ENCODE data around the gene PDRG1.

Gene PDRG1

DNA sequence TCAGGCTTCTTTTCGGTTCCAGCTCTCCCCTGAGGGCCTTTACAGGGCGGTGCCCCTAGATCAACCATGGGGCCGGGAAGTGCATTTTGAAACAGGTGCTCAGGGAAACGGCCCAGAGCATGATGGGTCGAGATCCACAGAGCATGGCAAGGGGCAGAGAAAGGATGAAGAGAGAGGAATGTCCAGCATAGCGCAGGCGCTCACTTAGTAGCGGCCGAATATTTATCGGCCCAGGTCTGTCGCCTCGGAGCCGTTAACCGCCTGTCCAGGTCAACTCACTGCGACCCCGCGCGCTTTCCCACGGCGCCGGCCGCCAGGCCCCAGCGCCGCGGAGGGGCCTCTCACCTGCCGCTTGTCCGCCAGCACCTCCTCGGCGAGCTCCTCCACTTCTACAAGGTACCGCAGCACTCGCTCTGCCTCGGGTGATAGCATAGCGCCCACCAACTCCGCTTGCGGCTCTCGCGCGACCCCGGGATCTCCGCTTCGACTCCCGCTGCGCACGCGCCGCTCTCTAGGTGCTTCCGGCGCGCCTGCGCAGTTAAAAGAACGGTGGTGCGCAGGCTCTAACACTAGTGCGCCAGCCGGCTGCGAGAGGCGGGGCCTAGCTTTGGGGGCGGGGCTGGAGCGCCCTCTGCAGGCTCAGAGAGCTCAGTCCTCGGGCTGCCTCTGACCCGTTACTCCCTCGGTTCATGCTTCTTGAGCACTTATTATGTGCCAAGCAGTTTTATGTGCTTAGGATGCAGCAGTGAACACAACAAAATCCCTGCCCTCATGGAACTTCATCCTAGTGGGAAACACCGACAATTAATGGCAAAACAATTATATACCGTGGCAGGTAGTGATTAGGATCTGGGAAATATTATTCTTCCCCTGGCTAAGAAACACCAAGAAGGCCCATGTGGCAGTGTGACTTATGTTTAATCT lies at the start of gene PDRG1:
Gene PDRG1 (minus strand): TSS at position 517 of the 924 bp plus-strand sequence. CDS start 85 bp downstream, at position 432.
- DNase-seq (ENCODE audit: low read depth in 1 of 2, low spot score in 1 of 2), result peak; percentile 95 to 96

DNA sequence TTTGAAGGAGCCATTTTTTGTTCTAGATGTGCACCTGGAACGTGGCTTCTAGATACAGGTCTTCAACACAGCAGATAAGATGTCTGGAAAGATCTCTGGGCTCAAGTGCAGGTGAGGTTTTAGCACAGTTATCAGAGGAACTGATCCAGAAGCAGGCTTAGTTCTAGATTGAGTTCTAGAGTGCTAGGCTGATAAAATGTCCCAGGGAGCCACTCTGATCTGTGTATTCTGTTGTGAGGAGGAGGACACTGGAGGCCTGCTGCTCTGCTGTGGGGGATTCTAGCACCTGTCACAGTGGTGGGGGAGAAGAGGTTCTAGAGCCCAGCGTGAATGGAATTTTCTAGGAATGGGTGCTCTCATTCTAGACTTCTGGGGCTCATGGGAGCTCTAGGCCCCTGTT lies 46.4 kb upstream of the PDRG1 start:
- no peak for DNase-seq (ENCODE audit: low read depth in 1 of 2, low spot score in 1 of 2)

DNA sequence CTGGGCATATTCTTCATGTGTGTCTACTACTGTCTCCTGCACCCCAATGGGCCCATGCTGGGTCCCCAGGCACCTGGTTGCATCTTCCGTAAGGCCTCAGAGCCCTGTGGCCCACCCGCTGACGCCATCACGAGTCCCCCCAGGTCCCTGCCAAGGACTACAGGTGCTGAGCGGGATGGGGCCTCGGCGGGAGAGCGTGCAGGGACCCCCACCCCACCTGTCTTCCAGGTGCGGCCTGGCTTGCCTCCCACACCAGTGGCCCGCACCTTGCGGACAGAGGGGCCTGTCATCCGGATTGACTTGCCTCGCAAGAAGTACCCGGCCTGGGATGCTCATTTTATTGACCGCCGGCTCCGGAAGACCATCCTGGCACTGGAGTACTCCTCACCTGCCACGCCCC lies 45.1 kb upstream of the PDRG1 start:
- DNase-seq (ENCODE audit: low read depth in 1 of 2, low spot score in 1 of 2), result no peak

DNA sequence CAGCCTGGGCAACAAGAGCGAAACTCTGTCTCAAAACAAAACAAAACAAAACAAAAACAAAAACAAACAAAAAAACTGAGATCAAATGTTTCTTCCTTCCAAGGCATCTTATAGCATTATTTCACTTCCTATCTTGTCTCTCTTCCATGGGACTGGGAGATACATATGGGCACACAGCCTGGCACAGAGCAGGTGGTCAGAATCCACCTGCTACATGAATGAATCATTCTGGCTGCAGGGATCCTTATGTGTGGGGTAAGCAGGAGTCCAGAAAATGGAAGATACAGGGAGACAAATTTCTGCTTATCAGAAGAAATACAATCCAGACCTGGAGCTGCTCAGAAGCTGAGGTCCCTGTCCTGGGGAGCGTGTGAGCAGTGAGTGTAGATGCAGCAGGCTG lies 40.2 kb upstream of the PDRG1 start:
- DNase-seq (ENCODE audit: low read depth in 1 of 2, low spot score in 1 of 2), result no peak

DNA sequence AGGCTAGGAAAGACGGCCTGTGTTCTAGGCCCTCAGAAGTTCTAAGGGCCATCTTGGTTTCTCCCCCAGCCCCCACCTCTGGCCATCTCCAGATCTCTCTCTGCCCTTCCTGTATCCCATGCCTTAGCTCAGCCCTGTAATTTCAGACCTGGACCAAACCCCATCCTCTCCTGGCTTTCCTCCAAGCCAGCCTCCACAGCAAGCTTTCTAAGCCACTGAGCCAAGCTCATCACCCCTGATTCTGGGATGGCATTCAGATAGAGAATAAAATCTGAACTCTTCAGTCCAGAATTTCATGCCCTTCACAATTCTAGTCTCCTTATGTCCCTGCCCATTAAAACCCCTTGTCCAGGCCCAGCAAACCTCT lies 39.5 kb upstream of the PDRG1 start:
- DNase-seq (ENCODE audit: low read depth in 1 of 2, low spot score in 1 of 2), result no peak

- no peak for DNase-seq (ENCODE audit: low read depth in 1 of 2, low spot score in 1 of 2)
Observed at GRCh38 chr20:31990641-31991338, 38.9 kb upstream of the PDRG1 start.

DNA sequence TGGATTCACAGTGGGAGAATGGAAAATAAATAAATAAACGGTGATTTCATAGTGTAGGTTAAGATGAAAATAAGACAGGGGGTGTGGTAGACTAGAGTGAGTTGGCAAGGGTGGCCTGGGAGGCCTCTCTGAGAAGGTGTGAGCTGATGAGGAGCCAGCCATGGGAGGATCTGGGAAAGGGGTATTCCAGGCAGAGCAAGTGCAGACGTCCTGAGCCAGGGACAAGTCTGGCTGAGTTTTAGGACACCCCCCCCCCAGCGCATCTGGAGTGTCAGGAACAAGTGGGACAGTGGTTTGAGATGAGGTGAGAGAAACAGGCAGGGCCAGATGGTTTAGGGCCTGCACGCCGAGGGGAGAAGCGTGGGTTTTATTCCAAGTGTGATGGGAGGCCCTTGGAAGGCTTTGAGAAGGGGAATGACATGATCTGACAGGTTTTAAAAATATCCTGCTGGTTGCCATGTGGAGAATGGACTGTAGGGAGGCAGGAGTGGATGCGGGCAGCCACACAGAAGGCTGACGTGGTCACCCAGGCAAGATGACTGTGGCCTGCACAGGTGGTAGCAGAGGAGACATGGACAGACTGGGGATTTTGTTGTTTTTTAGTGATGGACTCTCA lies 37.3 kb upstream of the PDRG1 start:
- no peak for DNase-seq (ENCODE audit: low read depth in 1 of 2, low spot score in 1 of 2)

DNA sequence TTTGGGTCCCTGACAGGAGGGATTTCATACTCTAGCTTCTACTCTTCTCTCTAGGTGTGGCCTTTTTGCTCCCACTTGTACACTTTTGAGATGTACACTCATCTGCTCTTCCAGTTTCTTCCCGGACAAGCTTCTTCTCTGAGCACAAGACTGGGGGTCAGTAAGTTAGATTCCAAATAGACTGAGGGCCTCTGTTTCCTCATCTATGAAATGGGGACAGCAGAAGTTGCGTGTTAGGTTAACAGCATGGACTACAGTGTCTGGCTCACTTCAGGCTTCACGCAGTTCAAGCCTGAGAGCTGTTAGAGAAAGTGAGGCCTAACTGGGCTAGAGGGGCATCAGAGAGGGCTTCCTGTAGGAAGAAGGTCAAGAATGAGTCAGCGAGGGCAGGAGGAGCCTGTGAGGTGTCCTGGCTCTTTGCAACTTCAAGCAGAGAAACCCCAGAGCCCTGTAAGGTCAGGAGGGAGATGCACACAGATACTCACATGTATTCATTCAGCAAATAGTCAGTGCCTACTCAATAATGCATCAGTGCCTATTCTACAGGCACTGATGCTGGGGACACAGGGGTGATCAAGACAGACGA lies 36.7 kb upstream of the PDRG1 start:
- DNase-seq (ENCODE audit: low read depth in 1 of 2, low spot score in 1 of 2), result no peak

DNA sequence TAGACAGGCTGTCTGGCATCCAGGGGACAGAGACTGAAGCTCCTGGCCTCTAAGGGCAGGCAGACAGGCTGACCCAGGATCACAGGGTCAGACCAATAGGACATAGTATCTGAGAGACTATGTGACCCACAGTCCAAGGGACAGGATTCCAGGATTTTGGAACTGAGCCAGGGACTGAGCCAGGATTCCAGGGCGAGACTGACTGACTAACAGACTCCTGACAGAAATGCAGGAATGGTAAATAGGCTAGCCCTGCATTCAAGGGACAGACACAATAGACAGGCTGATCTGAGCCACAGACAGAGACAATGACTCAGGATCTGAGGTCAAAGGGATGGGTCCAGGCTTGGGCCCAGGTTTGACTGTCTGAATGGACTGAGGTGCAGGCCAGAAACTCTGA lies 35.9 kb upstream of the PDRG1 start:
- DNase-seq (ENCODE audit: low read depth in 1 of 2, low spot score in 1 of 2), result no peak

- no peak for DNase-seq (ENCODE audit: low read depth in 1 of 2, low spot score in 1 of 2)
Observed at GRCh38 chr20:31984981-31985471, 33.2 kb upstream of the PDRG1 start.

DNA sequence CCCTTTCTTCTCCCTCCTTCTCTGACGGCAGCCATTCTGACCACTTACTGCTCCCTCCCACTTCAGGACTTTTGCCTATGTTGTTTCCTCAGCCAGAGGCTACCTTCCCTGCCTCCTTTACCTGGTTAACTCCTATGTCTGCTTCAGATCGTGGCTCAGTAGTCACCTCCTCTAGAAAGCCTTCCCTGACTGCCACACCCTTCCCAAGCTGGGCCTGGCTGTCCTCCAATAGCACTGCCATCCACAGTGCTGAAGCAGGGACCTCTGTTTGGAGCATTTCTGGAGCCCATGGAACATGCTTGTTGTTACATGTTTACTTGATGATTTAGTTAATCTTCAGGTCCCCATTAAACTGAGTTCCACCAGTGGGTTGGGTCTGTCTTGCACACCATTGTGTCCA lies 29.9 kb upstream of the PDRG1 start:
- DNase-seq (ENCODE audit: low read depth in 1 of 2, low spot score in 1 of 2), result no peak

GRCh38 chr20:31979713-31980426 lies 28.0 kb upstream of the PDRG1 start:
- DNase-seq (ENCODE audit: low read depth in 1 of 2, low spot score in 1 of 2), result no peak

DNA sequence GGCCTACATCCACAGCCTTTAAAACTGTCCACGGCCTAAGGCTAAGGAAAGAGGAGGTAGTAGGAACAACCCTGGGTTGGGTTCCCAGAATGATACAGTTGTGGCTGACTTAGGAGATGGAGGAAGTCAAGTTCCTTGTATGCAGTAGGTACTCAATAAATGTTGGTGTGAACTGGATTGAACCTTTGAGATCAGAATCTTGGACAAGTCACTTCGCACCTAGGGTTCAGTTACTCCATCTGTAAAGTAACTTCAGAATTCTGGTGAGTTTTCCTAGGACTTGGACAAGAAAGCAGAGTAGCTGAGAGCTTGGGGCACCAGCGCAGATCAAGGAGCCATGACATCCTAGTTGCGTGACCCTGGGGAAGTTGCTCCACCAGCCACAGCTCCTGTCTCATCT lies 25.2 kb upstream of the PDRG1 start:
- no peak for DNase-seq (ENCODE audit: low read depth in 1 of 2, low spot score in 1 of 2)

GRCh38 chr20:31975874-31976273 lies 24.0 kb upstream of the PDRG1 start:
- no peak for DNase-seq (ENCODE audit: low read depth in 1 of 2, low spot score in 1 of 2)

- no peak for DNase-seq (ENCODE audit: low read depth in 1 of 2, low spot score in 1 of 2)
Observed at GRCh38 chr20:31974951-31975487, 23.2 kb upstream of the PDRG1 start.

GRCh38 chr20:31974296-31974695 lies 22.4 kb upstream of the PDRG1 start:
- DNase-seq (ENCODE audit: low read depth in 1 of 2, low spot score in 1 of 2), result no peak

GRCh38 chr20:31972471-31973021 lies 20.7 kb upstream of the PDRG1 start:
- DNase-seq (ENCODE audit: low read depth in 1 of 2, low spot score in 1 of 2), result no peak

DNA sequence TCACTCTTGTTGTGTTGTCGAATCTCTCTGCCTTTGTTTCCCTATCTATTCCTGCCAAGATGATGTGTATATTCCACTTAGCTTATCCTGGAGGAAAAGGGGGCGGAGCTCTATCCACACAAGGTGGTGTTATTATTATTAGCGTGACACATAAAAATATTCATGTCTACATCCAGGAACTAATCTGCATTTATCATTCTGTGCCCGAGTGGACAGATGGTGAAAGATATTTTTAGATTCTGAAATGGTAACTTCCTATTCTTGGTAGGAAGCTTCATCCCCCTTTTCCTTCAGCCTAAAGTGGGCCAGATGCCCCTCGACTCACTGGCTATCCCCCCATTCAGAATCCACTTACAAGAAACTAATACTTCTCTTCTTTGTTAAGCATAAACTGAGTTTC lies 18.1 kb upstream of the PDRG1 start:
- DNase-seq (ENCODE audit: low read depth in 1 of 2, low spot score in 1 of 2), result no peak

- DNase-seq (ENCODE audit: low read depth in 1 of 2, low spot score in 1 of 2), result peak; percentile 70 to 76
Observed at GRCh38 chr20:31968291-31969126, 16.7 kb upstream of the PDRG1 start.

All from activated T-helper 1 cell treated with anti-CD3 and anti-CD28 coated beads, Interleukin-2, amount 50 U/mL, for 16 hours (primary cell).